GM18517 (cell line): ENCODE data around the gene RNF4.
A peak's percentile ranks its signal among the peaks of the same experiment; 100 is the strongest.
"Not testable (repeated sequence)": the region's sequence is repeated elsewhere in the genome, so short reads cannot be mapped to it uniquely, and the experiment has no call there.

ENCODE experiments used
- ATAC-seq: cut with Tn5 transposase; IDR thresholded peaks from one replicate; pipeline ENCODE4 v1.9.1; 2021; ENCODE audit warnings: mild to moderate bottlenecking, moderate library complexity; ENCODE audit not compliant: unreplicated experiment

RNF4 gene

GRCh38 chr4:2516635-2517034 lies 47.7 kb downstream of the RNF4 start:
- ATAC-seq: no peak

DNA sequence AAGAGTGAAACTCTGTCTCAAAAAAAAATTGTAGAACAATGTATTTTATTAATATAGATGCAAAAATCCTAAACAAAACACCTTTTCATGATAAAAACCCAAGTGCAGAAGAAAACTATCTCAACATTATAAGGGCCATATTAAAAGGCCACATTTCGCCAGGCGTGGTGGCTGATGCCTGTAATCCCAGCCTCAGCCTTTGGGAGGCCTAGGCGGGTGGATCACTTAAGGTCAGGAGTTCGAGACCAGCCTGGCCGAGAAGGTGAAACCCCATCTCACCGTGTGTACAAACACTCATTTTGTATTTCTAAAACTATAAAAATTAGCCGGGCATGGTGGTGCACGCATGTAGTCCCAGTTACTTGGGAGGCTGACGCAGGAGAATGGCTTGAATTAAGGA lies 57.7 kb downstream of the RNF4 start:
- no peak for ATAC-seq

DNA sequence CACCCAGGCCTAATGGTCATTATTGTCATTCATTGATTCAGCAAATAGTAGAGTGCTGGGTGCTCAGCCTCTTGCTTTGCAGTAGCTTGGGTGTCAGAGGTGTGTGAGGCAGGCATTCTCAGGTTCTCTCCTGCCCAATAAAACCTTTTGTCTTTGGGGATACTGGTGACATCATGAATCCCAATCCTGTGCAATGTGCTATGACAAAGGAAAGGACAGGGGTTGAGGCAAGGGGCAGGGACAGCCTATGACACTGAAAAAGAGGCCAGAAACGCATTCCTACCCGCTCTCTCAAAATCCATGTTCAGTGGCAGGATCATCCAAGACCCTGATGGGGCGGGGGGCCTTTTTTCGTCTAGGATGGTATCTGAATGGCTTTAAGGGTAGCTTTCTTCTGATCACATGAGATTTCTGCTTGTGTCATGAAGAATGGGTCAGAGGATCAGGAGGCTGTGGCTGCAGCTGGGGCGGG lies 66.0 kb downstream of the RNF4 start:
- no peak for ATAC-seq

GRCh38 chr4:2535376-2536192 lies 66.7 kb downstream of the RNF4 start:
- ATAC-seq: peak; percentile 21

GRCh38 chr4:2536193-2537010 lies 67.5 kb downstream of the RNF4 start, which contains the start of gene FAM193A:
Gene FAM193A (plus strand): TSS chr4:2536647. CDS start chr4:2536916, 269 bp downstream.
- peak; percentile 85 for ATAC-seq

DNA sequence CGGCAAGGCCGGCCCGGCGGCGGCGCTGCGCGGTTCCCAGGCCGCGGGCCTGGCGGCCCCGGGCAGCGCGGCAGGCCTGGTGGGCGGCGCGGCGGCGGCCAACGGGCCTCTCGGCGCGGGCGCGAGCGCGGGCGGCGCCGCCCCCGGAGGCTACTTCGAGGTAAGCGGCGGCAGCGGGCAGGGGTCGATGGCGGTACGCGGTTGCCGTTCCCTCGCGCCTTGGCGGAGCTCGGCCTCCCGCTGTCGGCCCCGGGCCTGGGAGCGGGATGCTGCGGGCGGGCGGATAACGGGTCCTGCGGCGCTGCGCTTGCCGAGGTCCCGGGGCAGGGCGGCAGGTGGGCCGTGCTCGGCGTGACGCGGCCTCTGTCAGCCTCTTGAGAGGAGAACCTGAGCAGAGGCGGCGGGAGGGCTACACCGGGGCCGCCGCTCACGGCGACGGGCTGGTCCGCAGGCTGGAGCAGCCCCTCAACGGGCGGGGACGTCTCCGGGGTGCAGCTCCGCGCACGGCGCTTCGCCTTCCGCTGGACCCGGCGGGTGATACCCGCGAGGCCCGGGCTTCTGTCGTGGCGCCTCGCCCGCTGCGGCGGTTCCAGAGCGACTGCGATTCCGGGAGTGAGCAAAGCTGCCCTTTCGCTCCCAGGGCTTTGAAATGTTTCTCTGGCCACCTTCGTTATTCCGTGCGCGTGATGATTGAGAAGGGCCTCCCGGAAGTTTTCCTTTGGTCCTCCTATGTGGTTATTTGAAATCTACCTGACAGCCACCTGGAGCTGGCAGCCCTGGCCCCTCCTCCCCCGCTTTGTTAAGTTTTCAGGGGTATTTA lies 68.3 kb downstream of the RNF4 start:
- ATAC-seq: peak; percentile 22

GRCh38 chr4:2543580-2544191 lies 74.8 kb downstream of the RNF4 start:
- not testable (repeated sequence) for ATAC-seq

GRCh38 chr4:2545321-2546013 lies 76.6 kb downstream of the RNF4 start:
- no peak for ATAC-seq

GRCh38 chr4:2546286-2546823 lies 77.4 kb downstream of the RNF4 start:
- ATAC-seq: no peak

DNA sequence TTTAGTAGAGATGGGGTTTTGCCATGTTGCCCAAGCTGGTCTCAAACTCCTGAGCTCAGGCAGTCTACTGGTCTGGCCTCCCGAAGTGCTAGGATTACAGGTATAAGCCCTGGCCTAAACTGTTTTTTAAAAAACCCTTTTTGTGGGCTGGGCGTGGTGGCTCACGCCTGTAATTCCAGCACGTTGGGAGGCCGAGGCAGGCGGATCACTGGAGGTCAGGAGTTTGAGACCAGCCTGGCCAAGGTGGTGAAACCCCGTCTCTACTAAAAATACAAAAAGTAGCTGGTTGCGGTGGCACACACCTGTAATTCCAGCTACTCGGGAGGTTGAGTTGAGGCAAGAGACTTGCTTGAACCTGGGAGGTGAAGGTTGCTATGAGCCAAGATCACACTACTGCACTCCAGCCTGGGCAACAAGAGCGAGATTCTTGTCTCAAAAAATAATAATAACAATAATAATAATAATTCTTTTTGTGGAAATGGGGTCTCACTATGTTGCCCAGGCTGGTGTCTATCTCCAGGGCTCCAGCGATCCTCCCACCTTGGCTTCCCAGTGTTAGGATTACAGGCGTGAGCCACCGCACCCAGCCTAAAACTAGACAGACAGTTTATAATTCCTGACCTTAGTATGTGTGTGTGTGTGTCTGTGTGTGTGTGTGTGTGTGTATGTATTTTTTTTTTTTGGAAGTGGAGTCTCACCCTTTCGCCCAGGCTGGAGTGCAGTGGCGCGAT lies 78.2 kb downstream of the RNF4 start:
- ATAC-seq: not testable (repeated sequence)

GRCh38 chr4:2551118-2551517 lies 82.2 kb downstream of the RNF4 start:
- ATAC-seq: no peak

DNA sequence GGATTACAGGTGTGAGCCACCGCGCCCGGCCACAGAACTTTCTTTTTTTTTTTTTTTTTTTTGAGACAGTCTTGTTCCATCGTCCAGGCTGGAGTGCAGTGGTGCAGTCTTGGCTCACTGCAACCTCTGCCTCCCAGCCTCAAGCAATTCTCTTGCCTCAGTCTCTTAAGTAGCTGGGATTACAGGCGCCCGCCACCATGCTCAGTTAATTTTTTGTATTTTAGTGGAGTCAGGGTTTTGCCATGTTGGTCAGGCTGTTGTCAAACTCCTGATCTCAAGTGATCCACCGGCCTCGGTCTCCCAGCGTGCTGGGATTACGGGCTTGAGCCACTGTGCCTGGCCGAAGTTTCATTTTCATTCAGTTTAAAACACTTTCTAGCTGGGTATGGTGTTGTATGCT lies 83.9 kb downstream of the RNF4 start:
- no peak for ATAC-seq

DNA sequence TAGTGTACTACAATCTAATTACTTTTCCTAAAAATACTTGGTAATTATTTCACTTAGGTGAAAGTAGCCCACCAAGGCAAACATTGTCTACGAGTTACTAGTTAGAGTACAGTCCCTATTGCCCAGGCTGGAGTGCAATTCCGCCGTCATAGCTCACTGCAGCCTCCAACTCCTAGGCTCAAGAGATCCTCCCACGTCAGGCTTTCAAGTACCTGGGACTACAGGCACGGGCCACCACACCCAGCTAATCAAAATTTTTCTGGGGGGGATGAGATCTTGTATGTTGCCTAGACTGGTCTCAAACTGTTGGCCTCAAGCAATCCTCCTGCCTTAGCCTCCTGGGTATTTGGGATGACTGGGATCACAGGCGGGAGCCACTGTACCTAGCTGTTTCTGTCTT lies 89.4 kb downstream of the RNF4 start:
- no peak for ATAC-seq

DNA sequence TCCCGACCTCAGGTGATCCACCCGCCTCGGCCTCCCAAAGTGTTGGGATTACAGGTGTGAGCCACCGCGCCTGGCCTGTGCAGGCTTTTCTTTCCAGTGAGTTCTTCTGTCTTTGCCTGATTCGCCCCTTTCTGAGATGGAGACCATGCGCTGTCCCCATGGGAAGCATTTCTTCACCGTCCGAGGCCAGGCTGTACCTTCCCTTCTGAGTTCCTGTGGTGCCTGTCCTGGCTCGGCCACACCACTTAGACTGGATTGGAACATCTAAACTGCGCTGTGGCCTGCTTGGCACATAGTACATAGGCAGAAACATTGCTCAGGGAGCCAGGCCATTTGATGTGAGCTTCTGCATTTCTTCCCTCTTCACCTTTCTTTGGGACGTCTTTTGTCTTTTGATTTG lies 91.3 kb downstream of the RNF4 start:
- ATAC-seq: no peak
